Endothelial cell of umbilical vein (primary cell): ENCODE data around the gene ANK2. TPM values are rescaled to one million over a fixed set of nuclear protein-coding genes. Genes with fewer than 3 reads are reported as not detected.

ENCODE experiments used
- BruUV-seq: library from RNA; stranded (reverse); fragments of 400-500 nt; replicated peaks from 2 replicates; lab custom pipeline; 2021; lab: Mats Ljungman, UMichigan
- CTCF ChIA-PET: fragments of 300-600, 350-600 bp; sonication (Branson Sonifier 250); formaldehyde crosslinking; loops from one replicate; lab custom pipeline; 2021; ENCODE audit warnings: antibody characterized with exemption, inconsistent platforms; lab: Charles Lee
- POLR2A ChIA-PET: fragments of 300-600, 350-600 bp; sonication (Branson Sonifier 250); formaldehyde crosslinking; loops from one replicate; lab custom pipeline; 2021; ENCODE audit warnings: antibody characterized with exemption, inconsistent platforms; lab: Charles Lee
- DNase-seq: peaks from one replicate; pipeline ENCODE4 v3.0.0-alpha.2; 2011; ENCODE audit warnings: low read depth, low spot score
- FAIRE-seq: peaks from 2 replicates; lab custom pipeline; 2011; peaks lifted over from hg19 to GRCh38; lab: Jason Lieb, UNC
- H2AFZ ChIP-seq: 2 replicates; pipeline ENCODE4 v1.6.0; 2012; ENCODE audit warnings: low read depth, low read length, control low read depth, inconsistent platforms
- H3K27ac ChIP-seq: 2 replicates; pipeline ENCODE4 v1.5.1; 2011; ENCODE audit warnings: low read depth, mild to moderate bottlenecking, control low read depth, low read length, moderate library complexity; ENCODE audit not compliant: insufficient read depth
- H3K27me3 ChIP-seq, 2 experiments: 2 replicates each; pipeline versions ENCODE4 v1.6.0 to v1.6.1; 2011; ENCODE audit warnings: low read length in 2 of 2, mixed read lengths in 1 of 2; ENCODE audit not compliant: control insufficient read depth in 2 of 2, insufficient read depth in 2 of 2
- H3K36me3 ChIP-seq, 2 experiments: 2 replicates in 1 of 2; 3 replicates in 1 of 2; pipeline ENCODE4 v1.5.1; 2011; ENCODE audit warnings: low read length in 2 of 2, mild to moderate bottlenecking in 1 of 2, moderate library complexity in 1 of 2; ENCODE audit not compliant: control insufficient read depth in 2 of 2, insufficient read depth in 2 of 2; ENCODE audit errors: extremely low read depth in 1 of 2
- H3K4me1 ChIP-seq: 3 replicates; pipeline ENCODE4 v1.5.1; 2011; ENCODE audit warnings: mild to moderate bottlenecking, low read length; ENCODE audit not compliant: control insufficient read depth, insufficient read depth; ENCODE audit errors: extremely low read depth
- H3K4me2 ChIP-seq: 2 replicates; pipeline ENCODE4 v1.6.1; 2011; ENCODE audit warnings: low read length, control low read depth, mixed read lengths; ENCODE audit not compliant: insufficient read depth
- H3K4me3 ChIP-seq, 3 experiments: fragments of 200-600 bp in 1 of 3; sonication (generic), shearing (Covaris generic) in 1 of 3; replicated peaks in 1 of 3; 2 replicates each; pipeline ENCODE4 v1.5.1; 2011 to 2016; ENCODE audit warnings: control low read depth in 3 of 3, low read length in 3 of 3, mild to moderate bottlenecking in 2 of 3, inconsistent platforms in 1 of 3, low read depth in 1 of 3, moderate library complexity in 1 of 3; ENCODE audit not compliant: insufficient read depth in 1 of 3
- H3K79me2 ChIP-seq: 2 replicates; pipeline ENCODE4 v1.6.0; 2012; ENCODE audit warnings: low read length, inconsistent platforms; ENCODE audit not compliant: control insufficient read depth, insufficient read depth
- H3K9ac ChIP-seq: replicated peaks from 2 replicates; pipeline ENCODE3; 2011; ENCODE audit warnings: low read length, control low read depth; ENCODE audit not compliant: insufficient read depth; ENCODE audit errors: extremely low read depth
- H3K9me1 ChIP-seq: replicated peaks from 3 replicates; pipeline ENCODE4 v1.6.0; 2011; ENCODE audit warnings: mild to moderate bottlenecking, low read length; ENCODE audit not compliant: control insufficient read depth, insufficient read depth; ENCODE audit errors: extremely low read depth
- H3K9me3 ChIP-seq: replicated peaks from 2 replicates; pipeline ENCODE4 v1.5.1; 2012; ENCODE audit warnings: low read length, inconsistent platforms; ENCODE audit not compliant: control insufficient read depth, insufficient read depth
- H4K20me1 ChIP-seq: replicated peaks from 2 replicates; pipeline ENCODE3; 2011; ENCODE audit warnings: mild to moderate bottlenecking, low read length; ENCODE audit not compliant: control insufficient read depth, insufficient read depth; ENCODE audit errors: extremely low read depth
- MYC ChIP-seq: IDR thresholded peaks from one replicate; pipeline ENCODE4 v1.6.1; 2011; ENCODE audit warnings: mild to moderate bottlenecking, low read depth, low read length
- POLR2A ChIP-seq: IDR thresholded peaks from 2 replicates; pipeline ENCODE4 v1.6.1; 2012; ENCODE audit warnings: low read depth, mild to moderate bottlenecking, control low read depth, low read length
- POLR2AphosphoS5 ChIP-seq: IDR thresholded peaks from 2 replicates; pipeline ENCODE4 v1.6.1; 2012; ENCODE audit warnings: low read depth, mild to moderate bottlenecking, control low read depth, low read length, moderate library complexity; ENCODE audit not compliant: insufficient read depth
- dilution Hi-C: fragments of 300-500 bp; cut with MboI; formaldehyde crosslinking; loops from one replicate; pipeline ENCODE4 v1.15.0; 2019; ENCODE audit warnings: low sequenced_read_pairs; ENCODE audit not compliant: extremely low pct_ligation_motif_present
- intact Hi-C: fragments of 100-400 bp; cut with micrococcal nuclease; formaldehyde crosslinking; loops from one replicate; pipeline ENCODE4 v1.10.0; 2022
- polyA plus RNA-seq, 4 experiments: library from polyadenylated mRNA; depleted of rRNA in 3 of 4; stranded (reverse) in 3 of 4; unstranded in 1 of 4; fragments of >200 nt; gene quantifications; 2 replicates each; pipeline versions ENCODE4 v1.2.1 to v1.2.3, GENCODE V29; 2011 to 2012; ENCODE audit warnings: missing spikeins in 1 of 4
- total RNA-seq: library from RNA; stranded (reverse); gene quantifications from 2 replicates; pipeline ENCODE4 v1.2.3, GENCODE V29; 2021

Gene ANK2
- total and polyA plus RNA-seq, 2 donors (not counting 3 experiments of a cell fraction or from before 2014, with no cell fraction given) = not detected

- intact Hi-C loops (no loop called here), dilution Hi-C loops (no loop called here)
- Histone ChIP-seq H3K9me3 (no peaks in the 10 kb centered on the region), H3K9me1 (no peaks in the 10 kb centered on the region), H3K27ac (no peak overlapping the region), H3K36me3 (no peaks in the 10 kb centered on the region), H2AFZ (no peak overlapping the region), H3K9ac (no peak overlapping the region), H3K4me2 (no peak overlapping the region), H3K4me1 (no peaks in the 10 kb centered on the region), H3K4me3 (no peak overlapping the region), H3K79me2 (no peaks in the 10 kb centered on the region), H3K27me3 (no peaks in the 10 kb centered on the region), H4K20me1 (no peaks in the 10 kb centered on the region)
- BruUV-seq = no TSS peak
- no peak for DNase-seq
- TF ChIP-seq MYC = no peak
- no peak for TF ChIP-seq POLR2AphosphoS5
- CTCF ChIA-PET = no interaction called here
- FAIRE-seq = no peak
- POLR2A ChIA-PET = no interaction called here
These were observed 21.8 kb downstream of the ANK2 start for GRCh38 chr4:113071274-113071673.

DNA sequence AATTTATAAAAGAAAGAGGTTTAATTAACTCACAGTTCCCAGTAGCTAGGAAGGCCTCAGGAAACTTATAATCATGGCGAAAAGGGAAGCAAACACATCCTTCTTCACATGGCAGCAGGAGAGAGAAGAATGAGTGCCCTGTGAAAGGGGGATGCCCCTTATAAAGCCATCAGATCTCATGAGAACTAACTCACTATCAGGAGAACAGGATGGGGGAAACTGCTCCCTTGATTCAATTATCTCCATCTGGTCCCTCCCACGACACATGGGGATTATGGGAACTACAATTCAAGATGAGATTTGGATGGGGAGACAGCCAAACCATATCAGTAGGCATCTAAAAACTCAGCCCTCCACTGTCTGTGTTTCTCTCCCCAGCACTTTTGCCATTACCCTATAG lies 22.4 kb downstream of the ANK2 start:
- Histone ChIP-seq H3K36me3 (no peaks in the 10 kb centered on the region), H3K4me3 (no peak overlapping the region), H4K20me1 (no peaks in the 10 kb centered on the region), H3K4me1 (no peaks in the 10 kb centered on the region), H3K9ac (no peak overlapping the region), H2AFZ (no peak overlapping the region), H3K27ac (no peak overlapping the region), H3K9me3 (no peaks in the 10 kb centered on the region), H3K4me2 (no peak overlapping the region), H3K79me2 (no peaks in the 10 kb centered on the region), H3K27me3 (no peaks in the 10 kb centered on the region), H3K9me1 (no peaks in the 10 kb centered on the region)
- DNase-seq (no peak), FAIRE-seq (no peak)
- BruUV-seq = no TSS peak
- dilution Hi-C loops = no loop called here
- TF ChIP-seq POLR2A (no peak), MYC (no peak)
- intact Hi-C loops = no loop called here
- ChIA-PET CTCF (no interaction called here), POLR2A (no interaction called here)
